ENCODE measurements around the gene GATAD2B. TPM values are rescaled to one million over a fixed set of nuclear protein-coding genes. Genes with fewer than 3 reads are reported as not detected.
"Not testable (repeated sequence)": the region's sequence is repeated elsewhere in the genome, so short reads cannot be mapped to it uniquely, and the experiment has no call there.

Gene GATAD2B
- total RNA-seq, 4 donors from 2014 or later, result 16.8 to 26.5 (median 24.6) TPM

DNA sequence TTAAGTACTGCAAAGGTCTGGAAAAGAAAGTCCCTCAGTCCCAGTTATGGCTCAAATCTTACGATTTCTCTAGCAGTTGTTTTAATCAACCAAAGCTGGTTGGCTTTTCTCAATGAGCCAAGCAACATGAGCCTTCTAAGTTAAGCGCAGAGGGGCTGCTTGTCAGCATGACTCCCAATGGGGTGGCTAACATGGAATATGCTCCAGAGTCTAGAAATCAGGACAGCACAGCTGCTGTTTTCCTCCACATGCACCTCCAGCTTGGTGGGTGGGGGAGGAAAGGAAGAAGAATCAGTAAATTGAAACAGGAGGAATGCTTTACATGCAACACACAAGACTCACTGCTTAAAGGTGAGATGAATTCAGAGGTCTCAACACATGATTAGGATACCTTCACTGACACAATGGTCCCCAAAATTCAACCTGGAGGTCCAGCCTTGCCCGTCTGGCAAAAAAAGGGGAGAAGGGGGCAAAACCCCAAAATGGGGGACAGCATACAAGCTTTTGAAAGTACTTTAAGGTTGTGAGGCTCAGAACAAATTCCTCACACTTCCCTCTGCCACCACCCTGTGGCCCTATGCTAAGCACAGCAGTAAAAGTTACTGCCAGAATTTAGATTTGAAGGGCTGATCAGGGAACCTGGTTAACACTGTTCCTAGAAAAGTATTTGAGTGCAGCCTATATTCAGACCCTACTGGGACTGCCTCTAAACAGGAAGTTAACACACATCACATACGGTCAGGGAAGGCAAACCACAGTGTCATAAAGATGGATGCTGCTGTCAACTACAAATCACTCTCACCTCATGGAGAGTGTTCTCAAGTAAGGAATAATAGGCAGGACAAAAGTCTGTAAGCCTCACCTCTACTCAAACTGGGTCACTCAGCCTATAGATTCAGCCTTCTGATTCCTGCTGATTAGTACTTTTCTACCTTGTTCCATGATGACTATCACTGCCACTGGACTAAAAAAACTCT is 2.6 kb downstream of the GATAD2B start:
- Histone ChIP-seq H3K27ac (peak overlapping the region in 1 of 4 donors; percentile 40), H3K4me3 (no peak overlapping the region), H3K36me3 (no peaks in the 10 kb centered on the region), H3K4me1 (peaks cover 0 to 52% (median 23%) of the 10 kb centered on the region in 4 donors), H3K27me3 (no peaks in the 10 kb centered on the region), H3K9me3 (no peaks in the 10 kb centered on the region)
- TF ChIP-seq, protein P1, sequence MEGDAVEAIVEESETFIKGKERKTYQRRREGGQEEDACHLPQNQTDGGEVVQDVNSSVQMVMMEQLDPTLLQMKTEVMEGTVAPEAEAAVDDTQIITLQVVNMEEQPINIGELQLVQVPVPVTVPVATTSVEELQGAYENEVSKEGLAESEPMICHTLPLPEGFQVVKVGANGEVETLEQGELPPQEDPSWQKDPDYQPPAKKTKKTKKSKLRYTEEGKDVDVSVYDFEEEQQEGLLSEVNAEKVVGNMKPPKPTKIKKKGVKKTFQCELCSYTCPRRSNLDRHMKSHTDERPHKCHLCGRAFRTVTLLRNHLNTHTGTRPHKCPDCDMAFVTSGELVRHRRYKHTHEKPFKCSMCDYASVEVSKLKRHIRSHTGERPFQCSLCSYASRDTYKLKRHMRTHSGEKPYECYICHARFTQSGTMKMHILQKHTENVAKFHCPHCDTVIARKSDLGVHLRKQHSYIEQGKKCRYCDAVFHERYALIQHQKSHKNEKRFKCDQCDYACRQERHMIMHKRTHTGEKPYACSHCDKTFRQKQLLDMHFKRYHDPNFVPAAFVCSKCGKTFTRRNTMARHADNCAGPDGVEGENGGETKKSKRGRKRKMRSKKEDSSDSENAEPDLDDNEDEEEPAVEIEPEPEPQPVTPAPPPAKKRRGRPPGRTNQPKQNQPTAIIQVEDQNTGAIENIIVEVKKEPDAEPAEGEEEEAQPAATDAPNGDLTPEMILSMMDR (IDR thresholded peaks at IDR 0.05), result no peak
- TF ChIP-seq POLR2A (IDR thresholded peaks at IDR 0.05) (no peak), EP300 (IDR thresholded peaks at IDR 0.05) (no peak)
- WGBS, 2 donors, result 32 to 33% methylated on average over 4 of the region's 4 CpGs
- DNase-seq (ENCODE audit: low spot score in 2 of 2), result no peak

DNA sequence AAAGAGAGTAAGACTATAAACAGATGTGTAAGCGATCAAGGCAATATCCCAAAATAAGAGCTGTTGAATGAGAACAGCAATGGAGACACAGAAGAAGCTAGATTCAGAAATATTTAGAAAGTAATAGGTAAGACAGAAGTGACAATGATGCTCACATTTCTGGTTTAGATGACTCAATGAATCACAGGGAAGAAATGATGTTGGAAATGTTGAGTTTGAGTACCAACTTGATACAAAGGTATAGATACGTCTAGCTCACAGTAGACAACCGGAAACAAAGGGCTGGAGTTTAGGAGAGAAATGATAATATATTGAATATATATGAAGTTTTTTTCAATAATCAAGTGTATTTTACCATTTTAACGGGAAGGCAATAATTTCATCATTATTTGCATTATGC is 6.5 kb downstream of the GATAD2B start:
- Histone ChIP-seq H3K4me3 (no peak overlapping the region), H3K36me3 (no peaks in the 10 kb centered on the region), H3K27me3 (no peaks in the 10 kb centered on the region), H3K27ac (no peak overlapping the region), H3K4me1 (peaks cover 0 to 36% (median 14%) of the 10 kb centered on the region in 4 donors), H3K9me3 (no peaks in the 10 kb centered on the region)
- WGBS, 2 donors, result 68 to 72% methylated on average over 4 of the region's 4 CpGs
- TF ChIP-seq EP300 (IDR thresholded peaks at IDR 0.05), result no peak
- TF ChIP-seq, protein P1 (IDR thresholded peaks at IDR 0.05), result no peak
- no peak for TF ChIP-seq POLR2A (IDR thresholded peaks at IDR 0.05)
- no peak for DNase-seq (ENCODE audit: low spot score in 2 of 2)

DNA sequence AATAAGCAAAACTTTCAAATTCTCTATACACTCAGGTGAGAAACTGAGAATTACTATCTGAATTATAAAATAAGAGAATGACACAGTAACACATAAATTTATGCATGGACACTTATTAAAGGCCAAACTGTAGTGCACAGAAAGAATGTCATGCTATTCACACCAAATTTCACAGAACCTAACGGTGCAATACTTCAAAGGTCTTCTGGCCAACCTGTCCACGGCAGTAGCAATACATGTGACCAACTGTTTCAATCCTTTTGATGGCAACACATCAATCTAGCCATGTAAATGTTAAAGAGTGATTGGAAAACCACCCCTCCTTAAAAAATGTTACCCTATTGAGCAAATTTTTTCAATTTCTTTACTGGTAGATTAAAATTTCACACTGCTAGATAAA is 10.4 kb downstream of the GATAD2B start:
- Histone ChIP-seq H3K27me3 (no peaks in the 10 kb centered on the region), H3K27ac (no peak overlapping the region), H3K4me1 (no peaks in the 10 kb centered on the region), H3K4me3 (no peak overlapping the region), H3K36me3 (peaks cover 0 to 7% (median 3%) of the 10 kb centered on the region in 3 donors), H3K9me3 (no peaks in the 10 kb centered on the region)
- DNase-seq (ENCODE audit: low spot score in 2 of 2), result no peak
- 57 to 67% methylated on average over 2 of the region's 2 CpGs for WGBS, 2 donors
- TF ChIP-seq POLR2A (IDR thresholded peaks at IDR 0.05) (no peak), EP300 (IDR thresholded peaks at IDR 0.05) (no peak)
- TF ChIP-seq, protein P1 (IDR thresholded peaks at IDR 0.05), result no peak

DNA sequence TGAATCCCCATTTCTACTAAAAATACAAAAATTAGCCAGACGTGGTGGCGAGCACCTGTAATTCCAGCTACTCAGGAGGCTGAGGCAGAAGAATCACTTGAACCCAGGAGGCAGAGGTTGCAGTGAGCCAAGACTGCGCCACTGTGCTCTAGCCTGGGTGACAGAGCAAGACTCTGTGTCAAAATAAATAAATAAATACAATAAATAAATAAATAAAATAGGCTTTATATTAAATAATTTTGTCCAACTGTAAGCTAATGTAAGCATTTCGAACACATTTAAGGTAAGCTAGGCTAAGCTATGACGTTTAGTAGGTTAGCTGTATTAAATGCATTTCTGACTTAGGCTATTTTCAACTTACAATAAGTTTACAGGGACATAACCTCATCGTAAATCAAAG is 12.2 kb downstream of the GATAD2B start:
- H3K4me3 ChIP-seq; DNase-seq (ENCODE audit: low spot score in 2 of 2); H3K27ac ChIP-seq; H3K27me3 ChIP-seq; H3K9me3 ChIP-seq; H3K4me1 ChIP-seq: not testable (repeated sequence)
- WGBS, 2 donors, result 86 to 89% methylated on average over 6 of the region's 6 CpGs
- peaks cover 0 to 11% (median 3%) of the 10 kb centered on the region in 3 donors for H3K36me3 ChIP-seq

DNA sequence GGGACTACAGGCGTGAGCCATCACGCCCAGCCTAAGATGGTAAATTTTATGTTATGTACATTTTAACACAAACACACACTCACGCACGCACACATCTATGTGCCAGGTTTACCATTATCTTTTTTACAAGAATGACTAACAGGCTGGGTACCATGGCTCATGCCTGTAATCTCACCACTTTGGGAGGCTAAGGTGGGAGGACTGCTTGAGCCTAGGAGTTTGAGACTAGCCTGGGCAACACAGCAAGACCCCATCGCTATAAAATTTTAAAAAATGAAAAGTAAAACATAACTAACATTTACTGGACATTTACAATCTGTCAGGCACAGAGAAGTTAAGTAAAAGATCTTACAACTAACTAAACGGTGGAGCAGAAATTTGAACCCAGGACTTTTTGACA is 14.7 kb downstream of the GATAD2B start:
- TF ChIP-seq, protein P1 (IDR thresholded peaks at IDR 0.05), result no peak
- TF ChIP-seq POLR2A (IDR thresholded peaks at IDR 0.05) (no peak), EP300 (IDR thresholded peaks at IDR 0.05) (no peak)
- no peak for DNase-seq (ENCODE audit: low spot score in 2 of 2)
- peaks cover 0 to 19% (median 0%) of the 10 kb centered on the region in 4 donors for H3K4me1 ChIP-seq

More for the DNA sequence above, 14.7 kb downstream of the GATAD2B start:
- Histone ChIP-seq H3K9me3 (no peaks in the 10 kb centered on the region), H3K27ac (no peak overlapping the region), H3K27me3 (no peaks in the 10 kb centered on the region), H3K36me3 (peaks cover 0 to 15% (median 3%) of the 10 kb centered on the region in 3 donors), H3K4me3 (no peak overlapping the region)
- WGBS, 2 donors, result 93 to 94% methylated on average over 6 of the region's 6 CpGs
